Type B pancreatic cell (in vitro differentiated cells): ENCODE measurements around the gene CDH11. TPM values are rescaled to one million over a fixed set of nuclear protein-coding genes. Genes with fewer than 3 reads are reported as not detected.

Source experiments
- DNase-seq: peaks from one replicate; pipeline ENCODE4 v3.0.0; 2021; ENCODE audit warnings: mixed read lengths; ENCODE audit not compliant: unreplicated experiment; ENCODE audit errors: extremely low spot score
- H3K27ac Mint-ChIP-seq: 2 replicates; pipeline ENCODE4 v1.8.0; 2021; ENCODE audit warnings: mild to moderate bottlenecking, mixed read lengths
- H3K27me3 Mint-ChIP-seq: 2 replicates; pipeline ENCODE4 v1.8.0; 2021; ENCODE audit warnings: mixed read lengths
- H3K36me3 Mint-ChIP-seq: 2 replicates; pipeline ENCODE4 v1.8.0; 2021; ENCODE audit warnings: mixed read lengths
- H3K4me1 Mint-ChIP-seq: one replicate; pipeline ENCODE4 v1.8.0; 2021; ENCODE audit warnings: mixed read lengths; ENCODE audit not compliant: unreplicated experiment
- H3K4me3 Mint-ChIP-seq: 2 replicates; pipeline ENCODE4 v1.8.0; 2021; ENCODE audit warnings: mild to moderate bottlenecking, mixed read lengths
- H3K9me3 Mint-ChIP-seq: 2 replicates; pipeline ENCODE4 v1.8.0; 2021; ENCODE audit warnings: mixed read lengths
- total RNA-seq: library from RNA; stranded (reverse); gene quantifications from 2 replicates; pipeline ENCODE4 v1.2.1, GENCODE V29; 2021; ENCODE audit warnings: low replicate concordance
- TF ChIP-seq, protein P1 (sequence below): fragments of 200-600 bp; sonication (generic); conservative IDR thresholded peaks from 2 replicates; pipeline ENCODE4 v1.5.0; 2021; ENCODE audit warnings: antibody characterized with exemption, mild to moderate bottlenecking

CDH11 gene
- total RNA-seq, 1 donor from 2014 or later, result 287 TPM

DNA sequence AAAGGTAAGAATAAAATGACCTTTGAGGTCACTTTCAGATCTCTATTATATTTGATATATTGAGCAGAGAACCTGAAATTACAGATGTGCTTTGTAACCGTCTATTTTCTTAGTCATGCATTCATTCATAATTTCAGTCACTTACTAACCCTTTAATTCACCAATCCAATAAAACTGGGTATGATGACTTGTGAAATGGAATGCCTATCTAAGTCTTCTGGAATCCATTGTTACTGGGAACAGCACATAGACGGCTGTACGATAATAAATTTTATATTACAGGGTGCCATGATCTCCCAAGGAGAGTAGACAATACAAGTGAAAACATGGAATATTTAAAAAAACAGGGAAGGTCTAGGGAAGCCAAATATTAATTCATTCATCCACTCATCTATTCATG lies 22.9 kb downstream of the CDH11 start:
- no peak for DNase-seq
- Mint-ChIP-seq H3K4me3 (no peak overlapping the region), H3K4me1 (peaks cover 10% of the 10 kb centered on the region), H3K9me3 (peaks cover 30% of the 10 kb centered on the region), H3K36me3 (peaks cover 39% of the 10 kb centered on the region), H3K27ac (no peak overlapping the region), H3K27me3 (no peaks in the 10 kb centered on the region)
- TF ChIP-seq, protein P1, sequence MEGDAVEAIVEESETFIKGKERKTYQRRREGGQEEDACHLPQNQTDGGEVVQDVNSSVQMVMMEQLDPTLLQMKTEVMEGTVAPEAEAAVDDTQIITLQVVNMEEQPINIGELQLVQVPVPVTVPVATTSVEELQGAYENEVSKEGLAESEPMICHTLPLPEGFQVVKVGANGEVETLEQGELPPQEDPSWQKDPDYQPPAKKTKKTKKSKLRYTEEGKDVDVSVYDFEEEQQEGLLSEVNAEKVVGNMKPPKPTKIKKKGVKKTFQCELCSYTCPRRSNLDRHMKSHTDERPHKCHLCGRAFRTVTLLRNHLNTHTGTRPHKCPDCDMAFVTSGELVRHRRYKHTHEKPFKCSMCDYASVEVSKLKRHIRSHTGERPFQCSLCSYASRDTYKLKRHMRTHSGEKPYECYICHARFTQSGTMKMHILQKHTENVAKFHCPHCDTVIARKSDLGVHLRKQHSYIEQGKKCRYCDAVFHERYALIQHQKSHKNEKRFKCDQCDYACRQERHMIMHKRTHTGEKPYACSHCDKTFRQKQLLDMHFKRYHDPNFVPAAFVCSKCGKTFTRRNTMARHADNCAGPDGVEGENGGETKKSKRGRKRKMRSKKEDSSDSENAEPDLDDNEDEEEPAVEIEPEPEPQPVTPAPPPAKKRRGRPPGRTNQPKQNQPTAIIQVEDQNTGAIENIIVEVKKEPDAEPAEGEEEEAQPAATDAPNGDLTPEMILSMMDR, result no peak

DNA sequence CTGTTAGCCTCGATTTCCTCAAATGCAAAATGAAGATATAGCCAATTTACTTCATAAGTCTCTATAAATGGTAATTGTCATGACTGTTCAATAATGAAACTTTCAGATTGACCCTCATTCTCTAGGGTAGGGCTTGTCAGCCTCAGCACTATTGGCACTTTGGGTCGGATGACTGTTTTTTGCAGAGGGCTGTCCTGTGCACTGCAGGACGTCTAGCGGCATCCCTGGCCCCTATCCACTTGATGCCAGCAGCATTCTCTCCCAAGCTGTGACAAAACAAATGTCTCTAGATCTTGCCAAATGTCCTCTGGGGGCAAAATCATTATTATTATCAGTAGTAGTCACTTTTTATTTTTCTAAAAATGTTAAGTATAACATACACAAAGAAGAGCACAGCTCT lies 24.6 kb downstream of the CDH11 start:
- Mint-ChIP-seq H3K27ac (no peak overlapping the region), H3K36me3 (peaks cover 38% of the 10 kb centered on the region), H3K4me1 (peaks cover 10% of the 10 kb centered on the region)

GRCh38 chr16:65095906-65096305 lies 26.0 kb downstream of the CDH11 start:
- H3K4me1 Mint-ChIP-seq, result peaks cover 10% of the 10 kb centered on the region
- TF ChIP-seq, protein P1, result no peak
- H3K9me3 Mint-ChIP-seq, result peaks cover 22% of the 10 kb centered on the region
- no peaks in the 10 kb centered on the region for H3K27me3 Mint-ChIP-seq
- no peak overlapping the region for H3K4me3 Mint-ChIP-seq
- no peak for DNase-seq
- no peak overlapping the region for H3K27ac Mint-ChIP-seq
- H3K36me3 Mint-ChIP-seq, result peaks cover 30% of the 10 kb centered on the region

More for the DNA sequence above, 24.6 kb downstream of the CDH11 start:
- no peaks in the 10 kb centered on the region for H3K27me3 Mint-ChIP-seq
- H3K9me3 Mint-ChIP-seq, result peaks cover 29% of the 10 kb centered on the region
- TF ChIP-seq, protein P1, result no peak
- DNase-seq, result no peak
- H3K4me3 Mint-ChIP-seq, result no peak overlapping the region

GRCh38 chr16:65095090-65095728 lies 26.7 kb downstream of the CDH11 start:
- H3K27me3 Mint-ChIP-seq, result no peaks in the 10 kb centered on the region
- peaks cover 21% of the 10 kb centered on the region for H3K9me3 Mint-ChIP-seq
- no peak for DNase-seq

GRCh38 chr16:65094009-65094408 lies 27.9 kb downstream of the CDH11 start:
- H3K4me3 Mint-ChIP-seq, result no peak overlapping the region
- H3K4me1 Mint-ChIP-seq, result no peaks in the 10 kb centered on the region
- TF ChIP-seq, protein P1, result no peak
- peaks cover 17% of the 10 kb centered on the region for H3K36me3 Mint-ChIP-seq
- peaks cover 10% of the 10 kb centered on the region for H3K9me3 Mint-ChIP-seq
- no peak overlapping the region for H3K27ac Mint-ChIP-seq
- no peaks in the 10 kb centered on the region for H3K27me3 Mint-ChIP-seq
- no peak for DNase-seq

More at GRCh38 chr16:65095090-65095728, 26.7 kb downstream of the CDH11 start:
- H3K4me3 Mint-ChIP-seq, result no peak overlapping the region
- H3K4me1 Mint-ChIP-seq, result peaks cover 10% of the 10 kb centered on the region
- H3K36me3 Mint-ChIP-seq, result peaks cover 29% of the 10 kb centered on the region
- no peak overlapping the region for H3K27ac Mint-ChIP-seq
- TF ChIP-seq, protein P1, result no peak
